Mucosa of gallbladder (tissue), 1 donor: ENCODE measurements around the gene RFX2. TPM values are rescaled to one million over a fixed set of nuclear protein-coding genes. Genes with fewer than 3 reads are reported as not detected.

ENCODE experiments used
- DNase-seq: peaks from one replicate; pipeline ENCODE4 v3.0.0-alpha.2; 2020; ENCODE audit warnings: low spot score
- total RNA-seq: library from RNA; stranded (reverse); gene quantifications from one replicate; pipeline ENCODE4 v1.2.1, GENCODE V29; 2021
- donor health status: DM: no; HTN: no; CAD: no.

The RFX2 gene
- total RNA-seq, 1 donor from 2014 or later, result 8.6 TPM

GRCh38 chr19:5955636-5955935 lies 154.7 kb downstream of the RFX2 start:
- DNase-seq, result no peak

GRCh38 chr19:5954293-5954692 lies 156.0 kb downstream of the RFX2 start:
- DNase-seq, result no peak

- no peak for DNase-seq
Measured at GRCh38 chr19:5953680-5954213, 156.6 kb downstream of the RFX2 start.

- no peak for DNase-seq
Measured at GRCh38 chr19:5953030-5953589, 157.2 kb downstream of the RFX2 start.

GRCh38 chr19:5952193-5953029 lies 157.9 kb downstream of the RFX2 start:
- no peak for DNase-seq

- peak; percentile 32 for DNase-seq
Measured at GRCh38 chr19:5951338-5951861, 158.9 kb downstream of the RFX2 start.

GRCh38 chr19:5950741-5951140 lies 159.6 kb downstream of the RFX2 start:
- DNase-seq, result no peak

GRCh38 chr19:5949792-5950305 lies 160.5 kb downstream of the RFX2 start:
- DNase-seq, result no peak

GRCh38 chr19:5948752-5949564 lies 161.3 kb downstream of the RFX2 start:
- no peak for DNase-seq

- DNase-seq, result peak; percentile 74
Measured at GRCh38 chr19:5947435-5947834, 162.9 kb downstream of the RFX2 start.

- no peak for DNase-seq
Measured at GRCh38 chr19:5943623-5944022, 166.7 kb downstream of the RFX2 start.

Other genes starting within 250 kb of the RFX2 start
- gene FUT5, start 240.0 kb downstream of the RFX2 start, total RNA-seq, result not detected
- gene NDUFA11, start 206.7 kb downstream of the RFX2 start, total RNA-seq, result 244 TPM
- gene VMAC, start 205.6 kb downstream of the RFX2 start, total RNA-seq, result 12.7 TPM
- 82.5 TPM for gene CAPS, start 196.2 kb downstream of the RFX2 start, total RNA-seq
- gene RANBP3, start 132.4 kb downstream of the RFX2 start, total RNA-seq, result 75.5 TPM
- gene ACSBG2, start 25.2 kb upstream of the RFX2 start, total RNA-seq, result not detected
- gene MLLT1, start 169.5 kb upstream of the RFX2 start, total RNA-seq, result 67.5 TPM
- 0.14 TPM for gene ACER1, start 223.1 kb upstream of the RFX2 start, total RNA-seq